Measurements from ENCODE around the gene EVI5L.

DNA sequence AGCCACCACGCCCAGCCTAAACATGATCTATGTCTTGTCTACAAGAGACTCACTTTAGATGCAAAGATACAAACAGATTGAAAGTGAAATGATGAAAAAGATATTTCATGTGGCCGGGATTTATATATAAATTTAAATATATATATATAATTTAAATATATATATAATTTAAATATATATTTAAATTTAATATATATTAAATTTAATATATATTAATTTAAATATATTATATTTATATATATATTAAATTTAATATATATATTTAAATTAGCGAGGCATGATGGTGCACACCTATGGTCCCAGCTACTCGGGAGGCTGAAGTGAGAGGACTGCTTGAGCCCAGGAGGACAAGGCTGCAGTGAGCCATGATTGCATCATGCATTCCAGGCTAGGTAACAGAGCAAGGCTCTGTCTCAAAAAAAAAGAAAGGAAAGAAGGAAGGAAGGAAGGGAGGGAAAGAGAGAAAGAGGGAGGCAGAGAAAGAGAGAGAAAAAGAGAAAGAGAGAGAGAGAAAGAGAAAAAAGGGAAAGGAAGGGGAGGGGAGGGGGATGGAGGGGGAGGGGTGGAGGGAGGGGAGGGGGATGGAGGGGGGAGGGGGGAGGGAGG, 7.0 kb upstream of the EVI5L start:
- TF ChIP-seq, protein P1, sequence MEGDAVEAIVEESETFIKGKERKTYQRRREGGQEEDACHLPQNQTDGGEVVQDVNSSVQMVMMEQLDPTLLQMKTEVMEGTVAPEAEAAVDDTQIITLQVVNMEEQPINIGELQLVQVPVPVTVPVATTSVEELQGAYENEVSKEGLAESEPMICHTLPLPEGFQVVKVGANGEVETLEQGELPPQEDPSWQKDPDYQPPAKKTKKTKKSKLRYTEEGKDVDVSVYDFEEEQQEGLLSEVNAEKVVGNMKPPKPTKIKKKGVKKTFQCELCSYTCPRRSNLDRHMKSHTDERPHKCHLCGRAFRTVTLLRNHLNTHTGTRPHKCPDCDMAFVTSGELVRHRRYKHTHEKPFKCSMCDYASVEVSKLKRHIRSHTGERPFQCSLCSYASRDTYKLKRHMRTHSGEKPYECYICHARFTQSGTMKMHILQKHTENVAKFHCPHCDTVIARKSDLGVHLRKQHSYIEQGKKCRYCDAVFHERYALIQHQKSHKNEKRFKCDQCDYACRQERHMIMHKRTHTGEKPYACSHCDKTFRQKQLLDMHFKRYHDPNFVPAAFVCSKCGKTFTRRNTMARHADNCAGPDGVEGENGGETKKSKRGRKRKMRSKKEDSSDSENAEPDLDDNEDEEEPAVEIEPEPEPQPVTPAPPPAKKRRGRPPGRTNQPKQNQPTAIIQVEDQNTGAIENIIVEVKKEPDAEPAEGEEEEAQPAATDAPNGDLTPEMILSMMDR (conservative IDR thresholded peaks at IDR 0.05; ENCODE audit: low read length) = no peak
- no peak for TF ChIP-seq EZH2phosphoT487 (IDR thresholded peaks at IDR 0.05; ENCODE audit: borderline replicate concordance)
